NOMO-1 treated with DMSO at 0.1 percent for 48 hours (cell line): ENCODE results near the gene CHD9.

Experiments used
- DNase-seq: peaks from one replicate; lab custom pipeline; 2025; ENCODE audit not compliant: unreplicated experiment; lab: John Stamatoyannopoulos, UW

The CHD9 gene

GRCh38 chr16:53355064-53355463 lies 300.3 kb downstream of the CHD9 start:
- no peak for DNase-seq

- DNase-seq: no peak
These were observed 301.9 kb downstream of the CHD9 start for GRCh38 chr16:53356478-53357207.

- DNase-seq: no peak
These were observed 302.4 kb downstream of the CHD9 start for GRCh38 chr16:53357208-53357586.

GRCh38 chr16:53357955-53358354 lies 303.2 kb downstream of the CHD9 start:
- no peak for DNase-seq

- no peak for DNase-seq
These were observed 304.1 kb downstream of the CHD9 start for GRCh38 chr16:53358884-53359283.

- peak; percentile 96 for DNase-seq
These were observed 315.1 kb downstream of the CHD9 start for GRCh38 chr16:53369921-53370320.

GRCh38 chr16:53370827-53371226 lies 316.0 kb downstream of the CHD9 start:
- peak; percentile 66 for DNase-seq

GRCh38 chr16:53372992-53373871 lies 318.4 kb downstream of the CHD9 start:
- no peak for DNase-seq

- DNase-seq: no peak
These were observed 320.0 kb downstream of the CHD9 start for GRCh38 chr16:53374800-53375199.

- DNase-seq: no peak
These were observed 323.3 kb downstream of the CHD9 start for GRCh38 chr16:53378138-53378537.
